HUES48 (cell line): ENCODE measurements around the gene DAPK2.
"Not testable (repeated sequence)": the region's sequence is repeated elsewhere in the genome, so short reads cannot be mapped to it uniquely, and the experiment has no call there.

ENCODE experiments used
- H3K27ac ChIP-seq: one replicate; pipeline ENCODE4 v1.7.0; 2013; ENCODE audit warnings: low read depth, low read length, inconsistent platforms
- H3K27me3 ChIP-seq: 2 replicates; pipeline ENCODE4 v1.6.1; 2013; ENCODE audit warnings: mild to moderate bottlenecking, low read length; ENCODE audit not compliant: control insufficient read depth, insufficient read depth
- H3K36me3 ChIP-seq: 2 replicates; pipeline ENCODE4 v1.6.1; 2013; ENCODE audit warnings: low read length; ENCODE audit not compliant: control insufficient read depth, insufficient read depth
- H3K4me1 ChIP-seq: 2 replicates; pipeline ENCODE4 v1.6.1; 2013; ENCODE audit warnings: mild to moderate bottlenecking, low read length; ENCODE audit not compliant: control insufficient read depth, insufficient read depth
- H3K4me3 ChIP-seq: 2 replicates; pipeline ENCODE4 v1.5.1; 2013; ENCODE audit warnings: mild to moderate bottlenecking, low read depth, low read length
- H3K9ac ChIP-seq: 2 replicates; pipeline ENCODE4 v1.6.1; 2013; ENCODE audit warnings: mild to moderate bottlenecking, low read depth, low read length, moderate library complexity
- H3K9me3 ChIP-seq: 2 replicates; pipeline ENCODE4 v1.6.1; 2013; ENCODE audit warnings: low read length; ENCODE audit not compliant: control insufficient read depth, insufficient read depth

Gene DAPK2

DNA sequence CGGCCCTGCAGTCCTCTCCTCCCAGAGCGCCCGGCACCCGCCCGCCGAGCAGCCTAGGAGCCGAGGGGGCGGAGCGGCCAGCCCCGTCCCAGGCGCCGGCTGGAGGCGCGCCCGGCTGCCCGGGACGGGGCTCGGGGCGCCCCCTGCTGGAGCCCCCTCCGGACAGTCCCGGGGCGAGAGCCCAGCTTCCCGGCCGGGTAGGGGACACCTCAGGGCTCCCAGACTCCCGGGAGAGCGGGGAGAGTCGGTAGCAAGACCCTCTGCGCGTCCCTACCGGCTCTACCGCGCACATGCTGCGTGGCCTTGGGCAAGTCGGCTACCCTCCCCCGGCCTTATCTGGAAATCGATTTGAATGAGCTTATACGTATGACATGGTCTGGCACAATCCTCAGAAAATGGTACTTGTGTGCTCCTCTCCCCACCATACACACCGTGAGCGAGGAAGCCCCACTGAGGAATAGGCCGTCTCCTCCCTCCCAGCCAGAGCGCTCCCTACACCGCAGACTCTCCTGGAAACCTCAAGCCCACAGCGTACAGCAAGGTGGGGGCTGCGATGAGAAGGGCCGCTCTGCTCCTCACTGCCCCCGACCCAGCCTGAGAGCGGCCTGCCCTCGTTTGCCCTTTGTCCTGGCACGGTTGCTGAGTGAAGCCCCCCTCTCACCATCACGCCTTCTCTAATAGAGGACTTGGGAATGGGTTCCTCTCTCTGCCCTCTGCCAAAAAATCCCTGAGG, at the start of gene DAPK2:
Gene DAPK2 (minus strand): TSS at position 65 of the 733 bp plus-strand sequence. CDS start 6,224 bp downstream, outside the sequence.
- Histone ChIP-seq H3K36me3 (no peaks in the 10 kb centered on the region), H3K4me3 (peak within 1 kb of the TSS; percentile 56), H3K9ac (no peak within 1 kb of the TSS; the same call in 1 of the 2 replicates), H3K27me3 (peaks cover 36% of the 10 kb centered on the region), H3K4me1 (peaks cover 4% of the 10 kb centered on the region; the same call in 1 of the 2 replicates), H3K9me3 (no peaks in the 10 kb centered on the region), H3K27ac (no peak within 1 kb of the TSS)

DNA sequence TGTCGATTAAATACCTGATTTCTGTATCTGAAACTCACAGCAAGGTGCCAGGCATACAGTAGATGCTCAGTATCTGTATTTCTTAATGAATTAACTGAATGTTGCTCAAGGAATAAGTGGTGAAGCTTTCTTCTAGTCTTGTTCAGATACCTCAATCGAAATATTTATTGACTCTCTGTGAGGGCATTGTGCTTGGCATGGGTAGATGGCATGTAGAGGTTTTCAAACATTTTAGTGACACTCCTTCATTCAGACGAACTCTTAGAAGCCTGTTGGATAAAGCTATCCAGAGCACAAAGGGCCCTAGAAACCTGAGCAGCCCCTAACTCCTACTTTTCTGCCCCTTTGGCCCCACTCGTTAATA, 49.1 kb upstream of the DAPK2 start:
- Histone ChIP-seq H3K9me3 (no peaks in the 10 kb centered on the region), H3K27me3 (no peaks in the 10 kb centered on the region), H3K9ac (no peak overlapping the region), H3K36me3 (no peaks in the 10 kb centered on the region), H3K4me1 (peaks cover 15% of the 10 kb centered on the region), H3K27ac (no peak overlapping the region), H3K4me3 (peak overlapping the region; percentile 86)

DNA sequence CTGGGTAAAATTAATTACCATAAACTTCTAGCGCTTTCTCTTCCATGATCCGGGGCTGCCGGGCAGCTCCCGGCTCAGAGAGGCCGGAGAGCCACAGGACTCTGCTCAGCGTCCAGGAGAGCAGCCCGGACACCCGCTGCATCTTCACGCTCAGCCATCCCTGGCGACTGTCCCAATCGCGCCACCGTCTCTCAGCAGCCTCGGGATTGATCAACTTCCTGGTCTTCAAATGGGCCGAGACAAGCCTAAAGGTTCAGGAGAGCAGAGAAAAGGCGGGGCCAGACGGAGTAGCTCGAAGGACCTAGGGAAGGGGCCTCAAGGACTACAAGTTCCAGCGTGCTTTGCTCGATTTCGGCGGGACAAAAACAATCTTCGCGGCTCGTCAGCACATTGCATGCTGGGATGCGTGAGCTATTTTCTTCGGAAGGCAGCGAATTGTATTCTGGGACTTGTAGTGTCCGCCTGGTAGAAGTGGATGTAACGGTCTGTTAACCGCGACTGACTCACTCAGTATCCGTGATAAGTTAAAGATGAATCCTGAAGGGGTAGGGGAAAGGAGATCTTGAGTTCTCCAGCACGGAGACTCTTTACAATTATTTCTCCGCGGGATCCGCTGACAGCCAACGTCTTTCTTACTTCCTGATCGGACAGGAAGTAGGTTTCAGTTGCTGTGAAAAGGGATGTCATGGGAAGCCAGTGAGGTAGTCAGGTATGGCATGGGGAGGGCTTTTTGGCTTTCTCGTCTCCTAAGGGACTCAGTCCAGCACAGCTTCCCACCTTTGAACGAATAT, 47.5 kb upstream of the DAPK2 start, which contains the start of gene CIAO2A:
Gene CIAO2A (minus strand): TSS at position 212 of the 791 bp plus-strand sequence. CDS start 70 bp downstream, at position 142.
- Histone ChIP-seq H3K27ac (peak within 1 kb of the TSS; percentile 81), H3K4me3 (peak within 1 kb of the TSS; percentile 93), H3K9me3 (no peaks in the 10 kb centered on the region), H3K9ac (peak within 1 kb of the TSS; percentile 74), H3K27me3 (no peaks in the 10 kb centered on the region), H3K4me1 (peaks cover 15% of the 10 kb centered on the region), H3K36me3 (peaks cover 10% of the 10 kb centered on the region)

DNA sequence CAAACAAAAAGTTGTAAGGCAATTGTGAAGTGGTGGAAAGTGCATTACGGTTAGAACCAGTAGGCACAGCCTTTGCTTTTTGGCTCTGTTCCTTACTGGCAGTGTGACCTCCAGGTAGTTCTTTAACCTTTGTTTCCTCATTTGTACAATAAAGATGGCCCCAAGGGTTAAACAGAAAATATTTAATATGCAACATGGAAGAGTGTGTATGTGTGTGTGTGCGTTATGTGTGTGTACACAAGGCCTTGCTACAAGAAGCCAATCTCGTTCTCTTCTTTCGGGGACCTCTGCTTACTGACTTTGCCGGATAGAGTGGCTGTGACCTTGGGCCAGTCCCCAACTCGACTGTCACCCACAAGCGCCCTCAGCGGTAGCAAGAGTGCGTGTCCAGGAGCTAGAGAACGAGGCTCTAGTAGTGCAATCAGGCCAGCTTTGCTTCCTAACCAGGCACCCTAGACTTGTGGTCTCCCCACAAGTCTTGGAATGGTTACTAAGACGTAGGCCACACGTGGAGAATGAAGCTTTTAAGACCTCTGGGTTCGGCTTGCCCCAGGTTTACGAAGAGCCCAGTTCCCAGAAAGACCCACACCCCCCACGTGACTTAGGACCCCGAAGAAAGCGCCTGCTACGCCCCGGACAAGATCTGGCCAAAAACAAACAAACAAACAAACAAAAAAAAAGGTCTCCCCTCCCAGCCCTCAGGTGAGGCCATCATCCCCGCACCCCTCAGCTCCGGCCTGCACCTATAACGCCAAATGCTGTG, 46.8 kb upstream of the DAPK2 start:
- H3K27me3 ChIP-seq, result no peaks in the 10 kb centered on the region
- no peaks in the 10 kb centered on the region for H3K9me3 ChIP-seq
- peak overlapping the region; percentile 93 for H3K4me3 ChIP-seq
- H3K4me1 ChIP-seq, result peaks cover 15% of the 10 kb centered on the region
- H3K9ac ChIP-seq, result peak overlapping the region; percentile 74
- peaks cover 18% of the 10 kb centered on the region for H3K36me3 ChIP-seq
- H3K27ac ChIP-seq, result peak overlapping the region; percentile 81

DNA sequence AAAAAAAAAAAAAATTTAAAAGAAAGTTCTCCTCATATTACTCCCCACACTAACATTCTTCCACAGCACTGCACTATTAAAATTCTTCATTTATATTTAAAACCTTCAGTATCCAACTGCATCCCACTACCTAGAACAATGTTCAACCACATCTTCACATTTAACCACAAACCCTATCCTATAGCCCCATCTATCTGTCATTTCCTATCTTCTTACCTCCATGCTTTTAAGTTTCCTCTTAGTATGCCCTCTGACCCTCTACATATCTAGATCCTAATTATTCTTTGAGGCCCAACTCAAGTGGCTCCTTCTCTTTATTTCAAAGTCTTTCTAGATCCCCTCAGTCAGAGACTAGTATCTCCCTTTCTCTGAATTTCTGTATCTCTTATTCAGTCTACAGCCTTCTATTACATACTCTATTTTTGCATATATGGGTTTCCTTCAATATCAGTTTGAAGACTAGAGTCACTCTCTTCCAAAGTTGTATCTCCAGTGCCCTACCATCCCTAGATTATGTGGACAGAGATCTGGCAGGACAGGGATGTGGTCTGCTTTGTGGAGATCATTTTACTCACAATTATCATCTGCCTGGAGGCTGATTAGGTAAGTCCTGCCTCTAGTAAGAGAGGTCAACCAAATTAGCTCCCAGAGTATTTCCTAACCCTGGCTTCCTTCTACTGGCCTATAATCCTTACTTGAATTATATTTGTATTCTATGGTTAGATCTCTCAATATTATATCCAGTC, 46.0 kb upstream of the DAPK2 start:
- Histone ChIP-seq H3K36me3 (peaks cover 25% of the 10 kb centered on the region), H3K9ac (no peak overlapping the region), H3K4me1 (peaks cover 11% of the 10 kb centered on the region), H3K9me3 (no peaks in the 10 kb centered on the region), H3K27me3 (no peaks in the 10 kb centered on the region), H3K4me3 (peak overlapping the region; percentile 93), H3K27ac (no peak overlapping the region)

DNA sequence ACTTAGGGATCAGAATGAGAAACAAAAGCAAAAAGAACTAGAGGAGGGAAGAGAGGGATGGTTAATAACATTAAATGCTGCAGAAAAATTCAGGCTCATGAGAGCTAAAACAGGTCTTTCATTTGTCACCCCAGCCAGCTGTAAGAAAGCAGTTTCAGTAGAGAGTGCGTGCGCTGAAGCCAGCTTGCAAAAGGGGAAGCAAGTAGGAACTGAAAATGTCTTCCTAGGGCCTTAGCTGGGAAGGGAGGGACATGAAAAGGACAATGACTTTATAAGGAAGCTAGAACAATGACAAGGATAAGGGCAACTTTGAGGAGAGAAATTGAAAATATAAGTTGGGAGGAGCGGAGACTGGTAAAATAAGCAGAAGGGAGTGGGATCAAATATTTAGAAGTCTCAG, 44.2 kb upstream of the DAPK2 start:
- H3K36me3 ChIP-seq, result peaks cover 25% of the 10 kb centered on the region
- H3K27me3 ChIP-seq, result no peaks in the 10 kb centered on the region
- no peak overlapping the region for H3K9ac ChIP-seq
- no peak overlapping the region for H3K27ac ChIP-seq
- H3K4me3 ChIP-seq, result no peak overlapping the region
- H3K4me1 ChIP-seq, result peaks cover 3% of the 10 kb centered on the region
- H3K9me3 ChIP-seq, result no peaks in the 10 kb centered on the region

DNA sequence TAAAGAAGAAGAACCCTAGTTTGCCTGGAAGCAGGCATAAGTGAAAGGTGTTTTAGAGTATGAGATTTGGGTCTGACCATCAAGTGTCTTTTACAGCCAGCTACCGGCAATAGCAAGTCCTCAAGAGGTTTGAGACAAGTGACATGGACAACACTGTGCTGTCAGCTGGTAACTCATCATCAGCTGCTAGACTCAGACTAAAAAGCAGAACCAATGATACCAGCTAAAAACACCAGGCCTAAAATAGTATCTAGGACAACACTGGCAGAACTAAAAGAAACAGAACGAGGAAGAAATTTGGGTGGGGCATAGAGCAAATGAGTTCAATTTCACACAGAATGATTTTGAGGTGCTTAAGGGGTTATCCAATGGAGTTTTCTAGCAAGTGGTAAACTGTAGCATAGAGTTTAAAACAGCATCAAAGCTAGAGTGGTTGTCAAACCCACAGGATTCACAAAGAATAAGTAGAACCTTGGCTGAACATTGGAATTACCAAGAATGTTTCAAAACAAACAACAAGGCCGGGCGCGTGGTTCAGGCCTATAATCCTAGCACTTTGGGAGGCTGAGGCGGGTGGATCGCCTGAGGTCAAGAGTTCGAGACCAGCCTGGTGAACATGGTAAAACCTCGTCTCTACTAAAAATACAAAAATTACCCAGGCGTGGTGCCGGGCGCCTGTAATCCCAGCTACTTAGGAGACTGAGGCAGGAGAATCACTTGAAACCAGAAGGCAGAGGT, 43.4 kb upstream of the DAPK2 start:
- H3K4me3 ChIP-seq, result no peak overlapping the region
- no peak overlapping the region for H3K27ac ChIP-seq

DNA sequence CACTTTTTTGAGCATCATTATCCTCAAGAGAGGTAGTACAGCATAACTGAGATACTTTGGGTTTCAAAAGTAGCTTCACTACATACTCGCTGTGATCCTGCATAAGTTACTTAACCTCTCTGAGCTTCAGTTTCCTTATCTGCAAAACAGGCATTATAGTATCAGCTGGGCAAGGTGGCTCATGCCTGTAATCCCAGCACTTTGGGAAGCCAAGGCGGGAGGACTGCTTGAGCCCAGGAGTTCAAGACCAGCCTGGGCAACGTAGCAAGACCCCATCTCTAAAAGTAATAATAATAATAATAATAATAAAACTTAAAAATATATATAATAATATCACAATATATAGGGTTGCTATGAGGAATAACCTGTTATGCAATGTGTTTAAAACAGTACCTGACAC, 36.5 kb upstream of the DAPK2 start:
- H3K9ac ChIP-seq, result no peak overlapping the region
- no peaks in the 10 kb centered on the region for H3K9me3 ChIP-seq
- H3K4me3 ChIP-seq, result no peak overlapping the region
- no peaks in the 10 kb centered on the region for H3K27me3 ChIP-seq
- H3K27ac ChIP-seq, result no peak overlapping the region
- H3K36me3 ChIP-seq, result peaks cover 23% of the 10 kb centered on the region
- H3K4me1 ChIP-seq, result no peaks in the 10 kb centered on the region

More for the DNA sequence above, 43.4 kb upstream of the DAPK2 start:
- Histone ChIP-seq H3K4me1 (peaks cover 3% of the 10 kb centered on the region; the same call in 1 of the 2 replicates), H3K9ac (no peak overlapping the region), H3K36me3 (peaks cover 28% of the 10 kb centered on the region), H3K9me3 (no peaks in the 10 kb centered on the region), H3K27me3 (no peaks in the 10 kb centered on the region)

DNA sequence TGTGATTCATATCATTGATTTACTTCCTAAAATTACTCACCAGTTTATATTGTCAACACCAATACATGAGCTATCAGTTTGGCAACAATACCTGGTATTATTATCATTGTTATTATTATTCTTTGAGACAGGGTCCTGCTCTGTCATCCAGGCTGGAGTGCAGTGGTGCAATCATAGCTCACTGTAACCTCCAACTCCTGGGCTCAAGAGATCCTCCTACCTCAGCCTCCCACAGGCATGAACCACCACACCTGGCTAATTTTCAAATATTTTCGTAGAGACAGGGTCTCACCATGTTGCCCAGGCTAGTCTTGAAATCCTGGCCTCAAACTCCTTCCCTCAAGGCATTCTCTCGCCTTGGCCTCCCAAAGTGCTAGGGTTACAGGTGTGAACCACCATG, 27.2 kb upstream of the DAPK2 start:
- not testable (repeated sequence) for H3K9ac ChIP-seq, H3K4me1 ChIP-seq, H3K27me3 ChIP-seq, H3K27ac ChIP-seq, H3K4me3 ChIP-seq, H3K9me3 ChIP-seq
- peaks cover 45% of the 10 kb centered on the region for H3K36me3 ChIP-seq

DNA sequence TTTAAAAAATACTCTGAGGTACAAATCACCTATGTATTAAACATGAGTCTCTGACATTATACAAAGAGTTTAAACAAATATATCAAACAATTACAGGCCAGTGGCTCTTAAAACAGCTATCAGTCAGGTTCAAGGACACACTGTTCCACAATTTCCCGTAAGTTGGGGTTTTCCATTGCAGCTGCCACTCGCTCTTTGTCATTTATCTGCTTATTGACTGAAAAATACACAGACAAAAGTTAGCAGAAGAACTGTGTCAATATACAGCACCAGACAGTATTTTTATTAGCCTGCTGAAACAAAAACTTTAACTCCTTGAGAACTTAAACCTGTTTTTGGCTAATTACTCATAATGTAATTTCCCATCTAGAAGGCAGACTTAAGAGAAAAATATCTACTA, 26.5 kb upstream of the DAPK2 start:
- Histone ChIP-seq H3K27me3 (no peaks in the 10 kb centered on the region), H3K4me1 (no peaks in the 10 kb centered on the region), H3K4me3 (no peak overlapping the region), H3K27ac (no peak overlapping the region), H3K36me3 (peaks cover 44% of the 10 kb centered on the region), H3K9ac (no peak overlapping the region), H3K9me3 (no peaks in the 10 kb centered on the region)
